SK-N-SH (cell line): ENCODE measurements around the gene ATRN. TPM values are rescaled to one million over a fixed set of nuclear protein-coding genes. Genes with fewer than 3 reads are reported as not detected.

Experiments
- CTCF ChIA-PET: fragments of 300-600, 350-600 bp; formaldehyde crosslinking; extraction: SDS; loops from one replicate; lab custom pipeline; 2021; lab: Yijun Ruan, JAX
- POLR2A ChIA-PET: fragments of 350-600 bp; sonication (Branson Sonifier 250); formaldehyde crosslinking; extraction: SDS; loops from one replicate; lab custom pipeline; 2020; ENCODE audit warnings: antibody characterized with exemption, inconsistent platforms; lab: Yijun Ruan, JAX
- DNase-seq: peaks from one replicate; pipeline ENCODE4 v3.0.0; 2012
- H2AFZ ChIP-seq: fragments of 200-600 bp; sonication (generic); 2 replicates; pipeline ENCODE4 v1.8.1; 2016; ENCODE audit warnings: antibody characterized with exemption, mild to moderate bottlenecking, low read depth
- H3F3A ChIP-seq: fragments of 200-600 bp; sonication (generic); replicated peaks from 2 replicates; pipeline ENCODE3; 2016; ENCODE audit warnings: antibody characterized with exemption, mild to moderate bottlenecking; ENCODE audit not compliant: insufficient read depth
- H3K27ac ChIP-seq, 2 experiments: fragments of 200-500 bp in 1 of 2; fragments of 200-600 bp in 1 of 2; sonication (Bioruptor generic) in 1 of 2; sonication (generic), shearing (Covaris generic) in 1 of 2; 2 replicates each; pipeline versions ENCODE4 v1.5.1 to v1.6.1; 2014 to 2016; ENCODE audit warnings: low read depth in 2 of 2, inconsistent platforms in 1 of 2, low read length in 1 of 2, mild to moderate bottlenecking in 1 of 2, mixed read lengths in 1 of 2
- H3K27me3 ChIP-seq: fragments of 200-600 bp; sonication (generic), shearing (Covaris generic); 2 replicates; pipeline ENCODE4 v1.6.1; 2016; ENCODE audit warnings: mixed run types; ENCODE audit not compliant: insufficient read depth
- H3K36me3 ChIP-seq, 2 experiments: fragments of 200-500 bp in 1 of 2; fragments of 200-600 bp in 1 of 2; sonication (Bioruptor generic) in 1 of 2; sonication (generic) in 1 of 2; replicated peaks in 1 of 2; 2 replicates each; pipeline versions ENCODE3 to v1.5.1; 2014 to 2016; ENCODE audit warnings: low read length in 1 of 2, mild to moderate bottlenecking in 1 of 2; ENCODE audit not compliant: insufficient read depth in 2 of 2, control insufficient read depth in 1 of 2
- H3K4me1 ChIP-seq, 2 experiments: fragments of 200-500 bp in 1 of 2; fragments of 200-600 bp in 1 of 2; sonication (Bioruptor generic) in 1 of 2; sonication (generic), shearing (Covaris generic) in 1 of 2; 2 replicates each; pipeline versions ENCODE4 v1.5.1 to v1.6.1; 2014 to 2016; ENCODE audit warnings: low read depth in 1 of 2, low read length in 1 of 2, mixed run types in 1 of 2; ENCODE audit not compliant: insufficient read depth in 2 of 2, control insufficient read depth in 1 of 2
- H3K4me2 ChIP-seq: fragments of 200-600 bp; sonication (generic), shearing (Covaris generic); 2 replicates; pipeline ENCODE4 v1.6.1; 2017; ENCODE audit warnings: mixed run types
- H3K4me3 ChIP-seq, 2 experiments: fragments of 200-500 bp in 1 of 2; fragments of 200-600 bp in 1 of 2; sonication (Bioruptor generic) in 1 of 2; sonication (generic), shearing (Covaris generic) in 1 of 2; 2 replicates each; pipeline versions ENCODE4 v1.5.1 to v1.8.1; 2014 to 2016; ENCODE audit warnings: low read depth in 2 of 2, inconsistent platforms in 1 of 2, low read length in 1 of 2, mild to moderate bottlenecking in 1 of 2, mixed read lengths in 1 of 2, moderate library complexity in 1 of 2
- H3K79me2 ChIP-seq: fragments of 200-600 bp; sonication (generic); 2 replicates; pipeline ENCODE4 v1.8.1; 2017; ENCODE audit warnings: mild to moderate bottlenecking; ENCODE audit not compliant: insufficient read depth
- H3K9ac ChIP-seq: fragments of 200-600 bp; sonication (generic); 2 replicates; pipeline ENCODE4 v1.6.1; 2017; ENCODE audit warnings: mixed run types
- H3K9me2 ChIP-seq: fragments of 200-600 bp; sonication (generic); 2 replicates; pipeline ENCODE4 v1.6.1; 2017; ENCODE audit warnings: mixed run types
- H3K9me3 ChIP-seq: fragments of 200-600 bp; sonication (generic); 2 replicates; pipeline ENCODE4 v1.6.1; 2017; ENCODE audit warnings: mixed run types, mild to moderate bottlenecking, moderate library complexity
- H4K20me1 ChIP-seq: fragments of 200-600 bp; sonication (generic); 2 replicates; pipeline ENCODE4 v1.6.1; 2017; ENCODE audit warnings: mild to moderate bottlenecking, mixed run types; ENCODE audit not compliant: insufficient read depth
- CHD2 ChIP-seq: fragments of 150-350 bp; IDR thresholded peaks from 2 replicates; pipeline ENCODE4 v1.6.1; 2018; ENCODE audit warnings: low read length; ENCODE audit not compliant: partially characterized antibody
- CTCF ChIP-seq: fragments of 200-600 bp; sonication (generic); IDR thresholded peaks from 2 replicates; pipeline ENCODE4 v1.6.1; 2017; ENCODE audit warnings: antibody characterized with exemption, mild to moderate bottlenecking, moderate library complexity
- EP300 ChIP-seq, 2 experiments: IDR thresholded peaks; 2 replicates each; pipeline versions ENCODE4 v1.4.0 to v1.6.1; 2012; ENCODE audit warnings: borderline replicate concordance in 1 of 2, low read depth in 1 of 2, low read length in 1 of 2
- EZH2phosphoT487 ChIP-seq: fragments of 200-600 bp; sonication (generic); IDR thresholded peaks from 2 replicates; pipeline ENCODE4 v1.6.1; 2017; ENCODE audit warnings: low read depth, mixed run types, mild to moderate bottlenecking, antibody characterized with exemption, moderate library complexity, borderline replicate concordance
- FOSL2 ChIP-seq: IDR thresholded peaks from 2 replicates; pipeline ENCODE4 v1.4.0; 2012; ENCODE audit warnings: low read depth, mild to moderate bottlenecking, moderate library complexity, borderline replicate concordance
- FOXJ3 ChIP-seq: sonication (generic); formaldehyde crosslinking; IDR thresholded peaks from 2 replicates; pipeline ENCODE4 v1.5.1; 2020; ENCODE audit warnings: mild to moderate bottlenecking, missing genetic modification reagents
- JUND ChIP-seq: IDR thresholded peaks from 2 replicates; pipeline ENCODE4 v1.4.0; 2012
- MAX ChIP-seq: IDR thresholded peaks from 2 replicates; pipeline ENCODE4 v1.4.0; 2012; ENCODE audit warnings: low read depth
- MEF2A ChIP-seq: IDR thresholded peaks from 2 replicates; pipeline ENCODE4 v1.4.0; 2012; ENCODE audit warnings: low read depth, borderline replicate concordance
- RAD21 ChIP-seq: IDR thresholded peaks from 2 replicates; pipeline ENCODE4 v1.6.1; 2012; ENCODE audit warnings: mild to moderate bottlenecking, low read length
- RCOR1 ChIP-seq: fragments of 150-350 bp; IDR thresholded peaks from 2 replicates; pipeline ENCODE4 v1.6.1; 2017; ENCODE audit warnings: antibody characterized with exemption, low read length
- SMC3 ChIP-seq: IDR thresholded peaks from 2 replicates; pipeline ENCODE4 v1.6.1; 2012; ENCODE audit warnings: low read depth, low read length, improper control_type of control experiment
- TCF12 ChIP-seq: IDR thresholded peaks from 2 replicates; pipeline ENCODE4 v1.4.0; 2012
- ZBTB33 ChIP-seq: IDR thresholded peaks from 2 replicates; pipeline ENCODE4 v1.4.0; 2012; ENCODE audit warnings: low read depth, borderline replicate concordance
- WGBS: methylation state at CpG from one replicate; pipeline ENCODE4 v1.1.6; 2017; ENCODE audit warnings: low lambda C conversion rate; 5-methylcytosine and 5-hydroxymethylcytosine counted together
- polyA plus RNA-seq, 3 experiments: library from polyadenylated mRNA; depleted of rRNA; stranded (reverse); fragments of >200 nt; gene quantifications; 2 replicates each; pipeline ENCODE4 v1.2.3, GENCODE V29; 2012

The ATRN gene
- polyA plus RNA-seq, 1 of the 3 experiments (the other 2 are of a cell fraction) = 33.8 TPM

DNA sequence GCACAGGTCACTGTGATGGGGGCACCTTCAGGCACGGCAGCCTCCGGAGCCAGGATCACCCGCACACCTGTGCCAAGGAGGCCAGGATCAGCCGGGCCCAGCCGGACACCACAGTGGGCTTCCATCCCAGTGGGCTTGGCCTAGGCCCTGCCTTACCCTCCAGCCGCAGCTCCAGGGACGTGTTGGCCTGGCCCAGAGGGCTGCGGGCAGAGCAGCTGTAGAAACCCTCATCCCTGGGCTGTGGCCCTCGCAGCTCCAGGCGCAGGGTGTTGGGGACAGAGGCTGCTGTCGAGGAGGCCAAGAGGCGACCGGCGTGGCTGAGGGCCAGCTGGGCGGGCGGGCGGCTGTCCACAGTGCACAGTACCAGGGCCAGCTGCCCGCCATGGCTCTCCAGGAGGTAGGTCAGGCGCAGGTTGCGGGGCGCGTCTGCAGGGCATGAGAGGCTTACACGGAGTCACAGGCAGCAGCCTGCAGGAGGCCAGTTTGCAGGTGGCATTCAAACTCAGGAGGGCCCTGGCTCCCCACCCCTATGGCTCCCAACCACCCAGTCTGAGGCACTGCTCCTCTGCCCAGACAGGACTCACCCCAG, 222.0 kb downstream of the ATRN start:
- Histone ChIP-seq H3K4me1 (no peaks in the 10 kb centered on the region), H3F3A (no peaks in the 10 kb centered on the region), H3K27me3 (no peaks in the 10 kb centered on the region), H3K4me2 (no peak overlapping the region), H3K4me3 (no peak overlapping the region), H3K27ac (no peak overlapping the region), H3K36me3 (no peaks in the 10 kb centered on the region), H3K79me2 (no peaks in the 10 kb centered on the region), H3K9ac (no peak overlapping the region), H3K9me3 (no peaks in the 10 kb centered on the region), H2AFZ (no peak overlapping the region), H3K9me2 (no peaks in the 10 kb centered on the region), H4K20me1 (no peaks in the 10 kb centered on the region)
- TF ChIP-seq RCOR1 (no peak), CTCF (no peak), ZBTB33 (no peak), FOXJ3 (CRISPR knock-in tag) (no peak), MEF2A (no peak), TCF12 (no peak), FOSL2 (no peak), CHD2 (no peak), EP300 (IDR thresholded peaks at IDR 0.05; ENCODE audit: borderline replicate concordance in 1 of 2, low read depth in 1 of 2, low read length in 1 of 2) (no peak), JUND (no peak)
- CTCF ChIA-PET = interaction anchor here (1.1 to 6.1 kb wide), 6 partner anchors 16 to 129 kb away, joined by 3 to 42 read pairs (median 6); no protein-coding TSS in a partner anchor
- POLR2A ChIA-PET = no interaction called here
- 64% methylated on average over 5 of the region's 23 CpGs for WGBS
- DNase-seq = no peak

DNA sequence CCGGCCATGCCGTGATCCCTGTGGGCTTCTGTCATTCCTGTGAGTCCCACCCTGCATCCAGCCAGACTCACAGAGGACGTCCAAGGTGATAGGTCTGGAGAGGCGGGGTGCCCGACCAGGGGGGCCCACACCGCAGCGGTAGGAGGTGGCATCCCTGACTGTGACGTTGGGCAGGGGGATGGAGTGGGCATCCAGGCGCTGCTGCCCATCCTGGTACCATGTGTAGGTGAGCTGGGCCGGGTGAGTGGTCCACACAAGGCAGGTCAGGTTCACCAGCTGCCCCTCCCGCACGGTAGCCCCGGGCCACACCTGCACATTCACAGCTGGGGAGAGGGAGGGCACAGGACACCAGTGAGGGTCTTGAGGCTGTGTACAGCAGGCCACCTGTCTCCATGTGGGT, 222.6 kb downstream of the ATRN start:
- Histone ChIP-seq H3K27me3 (no peaks in the 10 kb centered on the region), H3K9me2 (no peaks in the 10 kb centered on the region), H3F3A (no peaks in the 10 kb centered on the region), H3K9me3 (no peaks in the 10 kb centered on the region), H3K4me2 (no peak overlapping the region), H3K36me3 (no peaks in the 10 kb centered on the region), H3K4me1 (no peaks in the 10 kb centered on the region), H3K27ac (no peak overlapping the region), H3K9ac (no peak overlapping the region), H3K79me2 (no peaks in the 10 kb centered on the region), H3K4me3 (no peak overlapping the region), H2AFZ (no peak overlapping the region), H4K20me1 (no peaks in the 10 kb centered on the region)
- ChIA-PET CTCF (interaction anchor here (0.7 to 6.1 kb wide), 5 partner anchors 17 to 130 kb away, joined by 3 to 42 read pairs (median 4); no protein-coding TSS in a partner anchor), POLR2A (interaction anchor here (0.7 kb wide), 1 partner anchor 74 kb away, joined by 3 read pairs; the partner anchor contains the start of gene ADISSP)
- no peak for DNase-seq
- WGBS = 47% methylated on average over 4 of the region's 13 CpGs
- TF ChIP-seq MAX (no peak), SMC3 (no peak), RAD21 (no peak), EZH2phosphoT487 (no peak)
